CD4-positive, alpha-beta T cell (primary cell): ENCODE data around the gene PTBP3. TPM values are rescaled to one million over a fixed set of nuclear protein-coding genes. Genes with fewer than 3 reads are reported as not detected.
A peak's percentile ranks its signal among the peaks of the same experiment; 100 is the strongest.

ENCODE experiments used
- ATAC-seq: fragments of 200-7000 bp; cut with Tn5 transposase; one replicate; pipeline ENCODE4 v1.10.0; 2022; ENCODE audit warnings: mild to moderate bottlenecking; ENCODE audit not compliant: poor library complexity
- CTCF ChIA-PET: fragments of 350-600 bp; sonication (Branson Sonifier 250); formaldehyde crosslinking; loops from one replicate; lab custom pipeline; 2021; ENCODE audit warnings: antibody characterized with exemption, inconsistent platforms; lab: Charles Lee
- POLR2A ChIA-PET: fragments of 350-600 bp; sonication (Branson Sonifier 250); formaldehyde crosslinking; loops from one replicate; lab custom pipeline; 2021; ENCODE audit warnings: antibody characterized with exemption, inconsistent platforms; lab: Charles Lee
- DNase-seq, 14 experiments: peaks; one replicate each; pipeline ENCODE4 v3.0.0-alpha.2; 2013 to 2020; ENCODE audit warnings: mixed read lengths in 2 of 14
- H3K27ac ChIP-seq, 2 donors: one replicate each; pipeline versions ENCODE4 v1.5.1 to v1.7.0; 2013; ENCODE audit warnings: low read length in 2 of 2, low read depth in 1 of 2, mild to moderate bottlenecking in 1 of 2
- H3K27me3 ChIP-seq, 2 experiments: 1 replicate in 1 of 2; 2 replicates in 1 of 2; pipeline versions ENCODE4 v1.6.1 to v1.7.0; 2013; ENCODE audit warnings: low read length in 2 of 2, control low read depth in 1 of 2, mild to moderate bottlenecking in 1 of 2, moderate library complexity in 1 of 2; ENCODE audit not compliant: insufficient read depth in 2 of 2, control insufficient read depth in 1 of 2
- H3K36me3 ChIP-seq: one replicate; pipeline ENCODE4 v1.6.1; 2013; ENCODE audit warnings: low read length, control low read depth; ENCODE audit not compliant: insufficient read depth
- H3K4me1 ChIP-seq: one replicate; pipeline ENCODE4 v1.6.1; 2013; ENCODE audit warnings: low read length, control low read depth; ENCODE audit not compliant: insufficient read depth
- H3K4me3 ChIP-seq: one replicate; pipeline ENCODE4 v1.5.1; 2013; ENCODE audit warnings: mild to moderate bottlenecking, low read length, moderate library complexity
- H3K9me3 ChIP-seq, 2 experiments: 1 replicate in 1 of 2; 2 replicates in 1 of 2; pipeline versions ENCODE4 v1.6.1 to v1.7.0; 2013; ENCODE audit warnings: low read length in 2 of 2, mild to moderate bottlenecking in 2 of 2, control low read depth in 1 of 2, moderate library complexity in 1 of 2; ENCODE audit not compliant: control insufficient read depth in 1 of 2, insufficient read depth in 1 of 2
- H3K27ac Mint-ChIP-seq: one replicate; pipeline ENCODE4 v1.8.0; 2020; ENCODE audit warnings: mixed read lengths
- H3K27me3 Mint-ChIP-seq: one replicate; pipeline ENCODE4 v1.8.0; 2021; ENCODE audit warnings: mixed read lengths
- H3K36me3 Mint-ChIP-seq: one replicate; pipeline ENCODE4 v1.8.0; 2021; ENCODE audit warnings: low read depth, mixed read lengths
- H3K4me1 Mint-ChIP-seq: one replicate; pipeline ENCODE4 v1.8.0; 2021; ENCODE audit warnings: low read depth, mixed read lengths
- H3K4me3 Mint-ChIP-seq: one replicate; pipeline ENCODE4 v1.8.0; 2020; ENCODE audit warnings: mild to moderate bottlenecking, mixed read lengths
- H3K9me3 Mint-ChIP-seq: one replicate; pipeline ENCODE4 v1.8.0; 2020; ENCODE audit warnings: mixed read lengths
- intact Hi-C, 2 experiments: fragments of 100-400 bp; cut with DNase I in 1 of 2; cut with micrococcal nuclease in 1 of 2; formaldehyde crosslinking; loops; one replicate each; pipeline versions ENCODE4 v1.15.1 to v1.9.0; 2023 to 2025; cut with DNase I, micrococcal nuclease
- total RNA-seq, 174 experiments: library from RNA in 2 of 174; stranded (reverse) in 2 of 174; gene quantifications; one replicate each; pipeline ENCODE4 v1.2.3 and lab custom pipeline; 2021 to 2026
- TF ChIP-seq, protein P1 (sequence below): fragments of 200-600 bp; IDR thresholded peaks from one replicate; pipeline ENCODE4 v1.8.0; 2022; ENCODE audit warnings: antibody characterized with exemption, mild to moderate bottlenecking

Gene PTBP3
- total RNA-seq, 2 experiments from 2014 or later = 100.0 to 110 TPM

DNA sequence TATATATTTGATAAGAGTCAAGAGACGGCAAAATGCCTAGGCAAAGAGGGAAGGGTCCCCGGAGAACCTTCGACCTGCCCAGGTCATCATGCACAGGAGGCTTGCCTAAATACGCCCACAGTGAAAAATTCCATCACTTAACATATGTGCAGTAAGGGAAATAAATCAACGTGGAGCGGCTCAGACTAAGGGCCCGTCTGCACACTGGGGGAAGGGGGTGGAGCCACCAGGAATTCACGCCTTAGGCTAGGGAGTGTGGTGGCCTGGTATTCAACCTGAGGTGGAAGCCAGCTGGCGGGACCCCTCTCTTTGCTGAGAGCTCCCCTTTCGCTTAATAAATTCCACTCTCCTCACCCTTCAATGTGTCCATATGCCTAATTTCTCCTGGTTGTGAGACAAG, 8.3 kb downstream of the PTBP3 start:
- Mint-ChIP-seq H3K36me3 (peaks cover 60% of the 10 kb centered on the region), H3K27ac (no peak overlapping the region), H3K4me1 (peaks cover 73% of the 10 kb centered on the region), H3K27me3 (no peaks in the 10 kb centered on the region), H3K9me3 (peaks cover 5% of the 10 kb centered on the region), H3K4me3 (no peak overlapping the region)
- TF ChIP-seq, protein P1, sequence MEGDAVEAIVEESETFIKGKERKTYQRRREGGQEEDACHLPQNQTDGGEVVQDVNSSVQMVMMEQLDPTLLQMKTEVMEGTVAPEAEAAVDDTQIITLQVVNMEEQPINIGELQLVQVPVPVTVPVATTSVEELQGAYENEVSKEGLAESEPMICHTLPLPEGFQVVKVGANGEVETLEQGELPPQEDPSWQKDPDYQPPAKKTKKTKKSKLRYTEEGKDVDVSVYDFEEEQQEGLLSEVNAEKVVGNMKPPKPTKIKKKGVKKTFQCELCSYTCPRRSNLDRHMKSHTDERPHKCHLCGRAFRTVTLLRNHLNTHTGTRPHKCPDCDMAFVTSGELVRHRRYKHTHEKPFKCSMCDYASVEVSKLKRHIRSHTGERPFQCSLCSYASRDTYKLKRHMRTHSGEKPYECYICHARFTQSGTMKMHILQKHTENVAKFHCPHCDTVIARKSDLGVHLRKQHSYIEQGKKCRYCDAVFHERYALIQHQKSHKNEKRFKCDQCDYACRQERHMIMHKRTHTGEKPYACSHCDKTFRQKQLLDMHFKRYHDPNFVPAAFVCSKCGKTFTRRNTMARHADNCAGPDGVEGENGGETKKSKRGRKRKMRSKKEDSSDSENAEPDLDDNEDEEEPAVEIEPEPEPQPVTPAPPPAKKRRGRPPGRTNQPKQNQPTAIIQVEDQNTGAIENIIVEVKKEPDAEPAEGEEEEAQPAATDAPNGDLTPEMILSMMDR = no peak
- no peak for ATAC-seq
- Histone ChIP-seq H3K27me3 (no peaks in the 10 kb centered on the region), H3K9me3 (peaks cover 10 to 13% of the 10 kb centered on the region in 2 experiments), H3K4me3 (no peak overlapping the region), H3K27ac (no peak overlapping the region), H3K36me3 (peaks cover 12% of the 10 kb centered on the region), H3K4me1 (peaks cover 42% of the 10 kb centered on the region)
- intact Hi-C loops = loop anchor here in 1 of 2 experiments (5.0 kb wide), 1 partner anchor 73 kb away; no protein-coding TSS in a partner anchor
- POLR2A ChIA-PET = no interaction called here
- DNase-seq = no peak
- CTCF ChIA-PET = no interaction called here

DNA sequence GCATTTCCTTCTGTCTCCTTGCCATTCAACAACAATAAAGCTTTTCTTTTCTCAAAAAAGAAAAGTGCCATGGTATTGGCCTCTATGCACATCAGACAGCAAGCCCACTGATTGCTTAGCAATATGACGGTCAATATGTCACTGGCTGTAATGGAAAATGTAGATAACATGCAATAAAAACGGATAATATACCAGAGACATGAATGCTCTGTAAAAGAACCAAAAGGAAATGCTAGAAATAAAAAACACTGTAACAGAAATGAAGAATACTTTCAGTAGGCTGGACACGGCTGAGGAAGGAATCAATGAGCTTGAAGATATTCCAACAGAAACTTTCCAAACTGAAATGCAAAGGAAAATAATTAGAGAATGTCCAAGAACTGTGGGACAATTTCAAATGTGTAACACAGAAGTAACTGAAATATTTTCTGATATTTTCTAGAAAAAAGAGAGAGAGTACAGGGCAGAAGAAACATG, 10.0 kb downstream of the PTBP3 start:
- intact Hi-C loops = loop anchor here in 1 of 2 experiments (5.0 kb wide), 2 partner anchors 36 to 91 kb away; no protein-coding TSS in a partner anchor
- Histone ChIP-seq H3K4me3 (no peak overlapping the region), H3K9me3 (peaks cover 10 to 13% of the 10 kb centered on the region in 2 experiments), H3K27ac (no peak overlapping the region), H3K27me3 (no peaks in the 10 kb centered on the region), H3K4me1 (peaks cover 36% of the 10 kb centered on the region), H3K36me3 (peaks cover 12% of the 10 kb centered on the region)
- TF ChIP-seq, protein P1 = no peak
- Mint-ChIP-seq H3K9me3 (peaks cover 5% of the 10 kb centered on the region), H3K27ac (no peak overlapping the region), H3K27me3 (no peaks in the 10 kb centered on the region), H3K4me3 (no peak overlapping the region), H3K36me3 (peaks cover 65% of the 10 kb centered on the region), H3K4me1 (peaks cover 78% of the 10 kb centered on the region)
- POLR2A ChIA-PET = interaction anchor here (7.8 kb wide), 1 partner anchor 9 kb away, joined by 50 read pairs; the partner anchor contains the start of gene PTBP3
- DNase-seq = no peak
- ATAC-seq = no peak
- CTCF ChIA-PET = no interaction called here

DNA sequence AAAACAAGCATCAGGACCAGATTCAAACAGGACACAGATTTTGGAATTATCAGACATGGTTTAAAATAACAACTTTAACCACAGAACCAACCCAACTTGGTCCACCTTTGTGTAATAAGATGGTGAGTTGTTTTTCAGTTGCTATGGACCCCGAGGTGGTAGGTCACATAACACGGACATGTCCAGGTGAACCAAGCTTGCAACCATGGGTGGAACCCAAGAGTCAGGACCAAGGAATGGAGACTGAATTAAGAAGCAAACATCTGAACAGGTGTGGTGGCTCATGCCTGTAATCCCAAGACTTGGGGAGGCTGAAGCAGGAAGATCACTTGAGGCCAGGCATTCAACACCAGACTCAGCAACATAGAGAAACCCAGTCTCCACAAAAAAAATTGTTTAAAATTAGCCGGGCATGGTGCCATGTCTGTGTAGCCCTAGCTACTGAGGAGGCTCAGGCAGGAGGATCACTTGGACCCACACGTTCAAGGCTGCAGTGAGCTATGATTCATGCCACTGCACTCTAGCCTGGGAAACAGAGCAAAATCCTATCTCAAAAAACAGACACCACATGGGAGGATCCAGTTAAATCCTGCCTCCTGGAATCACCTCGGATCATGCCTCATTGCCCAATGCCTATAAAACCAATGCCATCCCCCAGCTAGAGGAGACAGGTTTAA, 10.6 kb downstream of the PTBP3 start:
- intact Hi-C loops = loop anchor here in 1 of 2 experiments (5.0 kb wide), 2 partner anchors 36 to 91 kb away; no protein-coding TSS in a partner anchor
- H3K27ac ChIP-seq = no peak overlapping the region
- H3K4me3 ChIP-seq = no peak overlapping the region
- Mint-ChIP-seq H3K36me3 (peaks cover 65% of the 10 kb centered on the region), H3K27ac (peak overlapping the region; percentile 3), H3K4me3 (no peak overlapping the region), H3K27me3 (no peaks in the 10 kb centered on the region), H3K9me3 (peaks cover 5% of the 10 kb centered on the region), H3K4me1 (peaks cover 78% of the 10 kb centered on the region)
- ATAC-seq (no peak), DNase-seq (no peak)
- peaks cover 37% of the 10 kb centered on the region for H3K4me1 ChIP-seq
- no peaks in the 10 kb centered on the region for H3K27me3 ChIP-seq
- ChIA-PET POLR2A (interaction anchor here (7.8 kb wide), 1 partner anchor 10 kb away, joined by 50 read pairs; the partner anchor contains the start of gene PTBP3), CTCF (no interaction called here)
- peaks cover 10 to 13% of the 10 kb centered on the region in 2 experiments for H3K9me3 ChIP-seq
- H3K36me3 ChIP-seq = peaks cover 12% of the 10 kb centered on the region
- TF ChIP-seq, protein P1 = no peak
